H1 (cell line): ENCODE measurements around the gene ERP29.

Experiments used
- POLR2A ChIP-seq, 2 experiments: IDR thresholded peaks; 1 replicate in 1 of 2; 2 replicates in 1 of 2; pipeline ENCODE4 v1.6.1; 2011; ENCODE audit warnings: low read depth in 2 of 2, low read length in 2 of 2, mild to moderate bottlenecking in 2 of 2; ENCODE audit errors: control extremely low read depth in 1 of 2
- RXRA ChIP-seq: IDR thresholded peaks from 2 replicates; pipeline ENCODE4 v1.6.1; 2011; ENCODE audit warnings: low read depth, mild to moderate bottlenecking, low read length, moderate library complexity; ENCODE audit not compliant: insufficient read depth

DNA sequence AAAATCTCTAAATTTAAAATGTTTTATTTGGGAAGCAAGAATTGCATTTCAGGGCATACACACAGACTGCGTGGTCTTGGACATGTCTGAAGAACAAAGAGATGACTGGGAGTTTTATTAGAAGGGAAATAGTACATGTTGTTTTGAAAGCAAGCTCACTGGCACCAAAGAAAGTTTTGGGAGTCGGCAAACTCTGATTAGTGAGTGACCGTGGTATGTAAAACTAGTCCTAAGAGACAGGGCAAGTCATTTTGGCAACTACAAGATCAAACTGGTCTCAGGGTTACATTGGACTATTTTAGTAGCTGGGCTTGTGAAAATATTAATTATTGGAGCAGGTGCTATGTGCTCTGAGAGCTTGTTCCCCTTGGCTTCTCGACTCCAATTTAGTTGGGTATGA, 15.2 kb upstream of the ERP29 start:
- TF ChIP-seq RXRA: no peak
- no peak for TF ChIP-seq POLR2A (IDR thresholded peaks at IDR 0.05; ENCODE audit: control extremely low read depth in 1 of 2, low read depth in 2 of 2, low read length in 2 of 2)
